Lung (tissue), 12 donors: ENCODE measurements around the gene JAK1. TPM values are rescaled to one million over a fixed set of nuclear protein-coding genes. Genes with fewer than 3 reads are reported as not detected.
A peak's percentile ranks its signal among the peaks of the same experiment; 100 is the strongest.

Experiments used
- ATAC-seq: fragments of 200-7000 bp; cut with Tn5 transposase; one replicate; pipeline ENCODE4 v1.9.1; 2020; ENCODE audit warnings: moderate number of reproducible peaks; ENCODE audit not compliant: insufficient read depth, low FRiP score
- DNase-seq, 3 donors: peaks; one replicate each; pipeline ENCODE4 v3.0.0-alpha.2; 2013 to 2017
- H3K27ac ChIP-seq, 2 donors: one replicate each; pipeline ENCODE4 v1.5.1; 2013; ENCODE audit warnings: mild to moderate bottlenecking in 2 of 2, moderate library complexity in 2 of 2, control low read depth in 1 of 2, inconsistent platforms in 1 of 2, low read depth in 1 of 2, low read length in 1 of 2
- H3K27me3 ChIP-seq, 3 donors: one replicate each; pipeline ENCODE4 v1.5.1; 2013; ENCODE audit warnings: low read length in 2 of 3; ENCODE audit not compliant: control insufficient read depth in 3 of 3, insufficient read depth in 3 of 3
- H3K36me3 ChIP-seq, 4 donors: one replicate each; pipeline ENCODE4 v1.5.1; 2013; ENCODE audit warnings: low read length in 4 of 4, mild to moderate bottlenecking in 1 of 4, moderate library complexity in 1 of 4; ENCODE audit not compliant: control insufficient read depth in 4 of 4, insufficient read depth in 4 of 4
- H3K4me1 ChIP-seq, 5 donors: one replicate each; pipeline ENCODE4 v1.5.1; 2013; ENCODE audit warnings: low read length in 5 of 5, mild to moderate bottlenecking in 2 of 5, moderate library complexity in 1 of 5; ENCODE audit not compliant: control insufficient read depth in 5 of 5, insufficient read depth in 5 of 5
- H3K4me3 ChIP-seq: one replicate; pipeline ENCODE4 v1.5.1; 2013; ENCODE audit warnings: mild to moderate bottlenecking, control low read depth, moderate library complexity
- H3K9ac ChIP-seq, 2 donors: one replicate each; pipeline ENCODE4 v1.5.1; 2013; ENCODE audit warnings: low read length in 2 of 2, control low read depth in 1 of 2; ENCODE audit not compliant: insufficient read depth in 1 of 2
- H3K9me3 ChIP-seq, 4 donors: one replicate each; pipeline ENCODE4 v1.5.1; 2013; ENCODE audit warnings: low read length in 3 of 4, mild to moderate bottlenecking in 1 of 4, moderate library complexity in 1 of 4; ENCODE audit not compliant: control insufficient read depth in 4 of 4, insufficient read depth in 3 of 4
- CTCF ChIP-seq: IDR thresholded peaks from 2 replicates; pipeline ENCODE4 v1.5.1; 2012; ENCODE audit warnings: mild to moderate bottlenecking; ENCODE audit errors: control extremely low read depth, extremely low read depth
- WGBS, 2 donors: extraction: QIAGEN DNeasy Blood & Tissue Kit; methylation state at CpG; one replicate each; pipeline ENCODE4 v1.1.7; 2013; 5-methylcytosine and 5-hydroxymethylcytosine counted together
- polyA plus RNA-seq, 2 donors: library from polyadenylated mRNA; stranded (reverse); fragments of 200-250 nt; gene quantifications; one replicate each; pipeline ENCODE4 v1.2.1, GENCODE V29; 2013
- total RNA-seq, 2 donors: library from RNA; depleted of rRNA in 1 of 2; stranded (reverse); fragments of >200 nt in 1 of 2; gene quantifications; one replicate each; pipeline ENCODE4 v1.2.1, GENCODE V29; 2014 to 2021
- donor health status: control.
- donor health status: control.
- donor health status: Bipolar disorder and iron deficiency.
- donor health status: healthy.
- donor health status: DM: yes; HTN: yes; CAD: no.

The JAK1 gene
- total and polyA plus RNA-seq, 4 donors: 26.7 to 162 (median 116) TPM

GRCh38 chr1:65003316-65003664 lies 36.9 kb upstream of the JAK1 start:
- TF ChIP-seq CTCF: no peak
- DNase-seq (no peak), ATAC-seq (no peak)
- H3K4me3 ChIP-seq: no peak overlapping the region
- peak overlapping the region; percentile 98 to 99 for H3K27ac ChIP-seq
- no peaks in the 10 kb centered on the region for H3K9me3 ChIP-seq
- H3K9ac ChIP-seq: peak overlapping the region in 1 of 2 donors; percentile 57
- WGBS, 2 donors: 18 to 19% methylated on average over 11 of the region's 11 CpGs
- H3K27me3 ChIP-seq: peaks cover 0 to 29% (median 9%) of the 10 kb centered on the region in 3 donors
- no peaks in the 10 kb centered on the region for H3K36me3 ChIP-seq
- peaks cover 4 to 19% (median 9%) of the 10 kb centered on the region in 5 donors for H3K4me1 ChIP-seq

- Histone ChIP-seq H3K27ac (peak overlapping the region; percentile 98 to 99), H3K36me3 (no peaks in the 10 kb centered on the region), H3K9ac (peak overlapping the region in 1 of 2 donors; percentile 57), H3K27me3 (peaks cover 0 to 29% (median 9%) of the 10 kb centered on the region in 3 donors), H3K9me3 (no peaks in the 10 kb centered on the region), H3K4me1 (peaks cover 4 to 19% (median 9%) of the 10 kb centered on the region in 5 donors), H3K4me3 (peak overlapping the region; percentile 47)
- ATAC-seq (peak; percentile 85), DNase-seq (peak; percentile 75 to 78 (median 77))
- WGBS, 2 donors: 1% methylated on average over 57 to 72 of the region's 72 CpGs
- TF ChIP-seq CTCF: no peak
Observed at GRCh38 chr1:65002508-65003315, 36.4 kb upstream of the JAK1 start.

DNA sequence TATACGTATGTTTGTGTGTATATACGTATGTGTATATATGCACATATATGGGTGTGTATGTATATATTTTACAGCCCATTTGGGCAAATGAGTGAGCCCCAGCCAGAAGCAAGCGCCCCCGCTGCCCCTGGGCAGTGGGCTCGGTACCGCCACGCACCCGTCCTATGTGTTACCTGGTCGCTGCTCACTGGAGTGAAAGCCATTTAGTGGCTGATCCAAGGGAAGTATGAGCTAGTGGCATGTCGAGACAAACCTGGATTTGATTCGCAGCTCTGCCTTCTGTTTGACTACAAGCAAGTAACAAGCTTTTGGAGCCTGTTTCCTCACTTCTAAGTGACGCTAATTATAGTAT lies 35.8 kb upstream of the JAK1 start:
- Histone ChIP-seq H3K4me1 (peaks cover 4 to 19% (median 9%) of the 10 kb centered on the region in 5 donors), H3K4me3 (peak overlapping the region; percentile 47), H3K27me3 (peaks cover 0 to 29% (median 9%) of the 10 kb centered on the region in 3 donors), H3K9me3 (no peaks in the 10 kb centered on the region), H3K9ac (peak overlapping the region in 1 of 2 donors; percentile 43), H3K27ac (peak overlapping the region; percentile 98 to 99), H3K36me3 (no peaks in the 10 kb centered on the region)
- DNase-seq (no peak), ATAC-seq (no peak)
- TF ChIP-seq CTCF: no peak
- 62 to 67% methylated on average over 12 of the region's 12 CpGs for WGBS, 2 donors
